ENCODE results near the gene CRY2.

CRY2 gene

GRCh38 chr11:45876401-45876800 is 29.1 kb downstream of the CRY2 start:
- Histone ChIP-seq H3K36me3 (ENCODE audit: control insufficient read depth in 4 of 4, insufficient read depth in 4 of 4, low read length in 3 of 4) (peaks cover 5 to 67% (median 49%) of the 10 kb centered on the region in 4 experiments), H3K4me3 (ENCODE audit: control insufficient read depth in 1 of 7, extremely low read depth in 1 of 7, insufficient read depth in 4 of 7, low read depth in 2 of 7, low read length in 6 of 7) (no peak overlapping the region), H3K9me3 (ENCODE audit: control extremely low read depth in 1 of 5, control insufficient read depth in 4 of 5, insufficient read depth in 2 of 5, low read depth in 1 of 5, low read length in 4 of 5) (no peaks in the 10 kb centered on the region), H3K4me1 (ENCODE audit: control extremely low read depth in 1 of 4, control insufficient read depth in 4 of 4, insufficient read depth in 4 of 4, low read length in 3 of 4) (peaks cover 0 to 9% (median 3%) of the 10 kb centered on the region in 4 experiments), H3K27me3 (replicated peaks in 2 of 5; ENCODE audit: control insufficient read depth in 4 of 5, insufficient read depth in 5 of 5, low read length in 4 of 5) (no peaks in the 10 kb centered on the region), H3K27ac (ENCODE audit: insufficient read depth in 1 of 2, low read depth in 1 of 2, low read length in 2 of 2, poor library complexity in 1 of 2, severe bottlenecking in 2 of 2) (no peak overlapping the region)
- 96% methylated on average over 5 of the region's 6 CpGs for WGBS (ENCODE audit: insufficient coverage)
- ChIA-PET CTCF (interaction anchor here (1.0 kb wide), 1 partner anchor 8 kb away, joined by 3 read pairs; no protein-coding TSS in a partner anchor), POLR2A (no interaction called here)
- no peak for DNase-seq

GRCh38 chr11:45877221-45877620 is 29.9 kb downstream of the CRY2 start:
- Histone ChIP-seq H3K27me3 (replicated peaks in 2 of 5; ENCODE audit: control insufficient read depth in 4 of 5, insufficient read depth in 5 of 5, low read length in 4 of 5) (no peaks in the 10 kb centered on the region), H3K36me3 (ENCODE audit: control insufficient read depth in 4 of 4, insufficient read depth in 4 of 4, low read length in 3 of 4) (peaks cover 11 to 69% (median 48%) of the 10 kb centered on the region in 4 experiments), H3K4me3 (ENCODE audit: control insufficient read depth in 1 of 7, extremely low read depth in 1 of 7, insufficient read depth in 4 of 7, low read depth in 2 of 7, low read length in 6 of 7) (no peak overlapping the region), H3K27ac (ENCODE audit: insufficient read depth in 1 of 2, low read depth in 1 of 2, low read length in 2 of 2, poor library complexity in 1 of 2, severe bottlenecking in 2 of 2) (no peak overlapping the region), H3K4me1 (ENCODE audit: control extremely low read depth in 1 of 4, control insufficient read depth in 4 of 4, insufficient read depth in 4 of 4, low read length in 3 of 4) (peaks cover 0 to under 1% (median 0%) of the 10 kb centered on the region in 4 experiments), H3K9me3 (ENCODE audit: control extremely low read depth in 1 of 5, control insufficient read depth in 4 of 5, insufficient read depth in 2 of 5, low read depth in 1 of 5, low read length in 4 of 5) (no peaks in the 10 kb centered on the region)
- DNase-seq, result no peak
- CTCF ChIA-PET, result interaction anchor here (0.7 kb wide), 1 partner anchor 18 kb away, joined by 4 read pairs; no protein-coding TSS in a partner anchor
- POLR2A ChIA-PET, result no interaction called here
- WGBS (ENCODE audit: insufficient coverage), result 96% methylated on average over 5 of the region's 8 CpGs

- no peaks in the 10 kb centered on the region for H3K9me3 ChIP-seq (ENCODE audit: control extremely low read depth in 1 of 5, control insufficient read depth in 4 of 5, insufficient read depth in 2 of 5, low read depth in 1 of 5, low read length in 4 of 5)
- 100% methylated on average over 3 of the region's 3 CpGs for WGBS (ENCODE audit: insufficient coverage)
- POLR2A ChIA-PET, result no interaction called here
Measured at GRCh38 chr11:45877845-45878244, 30.6 kb downstream of the CRY2 start.

GRCh38 chr11:45879803-45880686 is 32.8 kb downstream of the CRY2 start:
- Histone ChIP-seq H3K27me3 (replicated peaks in 2 of 5; ENCODE audit: control insufficient read depth in 4 of 5, insufficient read depth in 5 of 5, low read length in 4 of 5) (peaks cover 0 to 9% (median 0%) of the 10 kb centered on the region in 5 experiments), H3K36me3 (ENCODE audit: control insufficient read depth in 4 of 4, insufficient read depth in 4 of 4, low read length in 3 of 4) (peaks cover 11 to 63% (median 37%) of the 10 kb centered on the region in 4 experiments), H3K4me1 (ENCODE audit: control extremely low read depth in 1 of 4, control insufficient read depth in 4 of 4, insufficient read depth in 4 of 4, low read length in 3 of 4) (peaks cover under 1 to 3% (median 2%) of the 10 kb centered on the region in 4 experiments), H3K9me3 (ENCODE audit: control extremely low read depth in 1 of 5, control insufficient read depth in 4 of 5, insufficient read depth in 2 of 5, low read depth in 1 of 5, low read length in 4 of 5) (no peaks in the 10 kb centered on the region), H3K27ac (ENCODE audit: insufficient read depth in 1 of 2, low read depth in 1 of 2, low read length in 2 of 2, poor library complexity in 1 of 2, severe bottlenecking in 2 of 2) (no peak overlapping the region), H3K4me3 (ENCODE audit: control insufficient read depth in 1 of 7, extremely low read depth in 1 of 7, insufficient read depth in 4 of 7, low read depth in 2 of 7, low read length in 6 of 7) (no peak overlapping the region)
- CTCF ChIA-PET, result interaction anchor here (0.7 to 2.0 kb wide), 2 partner anchors 8 to 79 kb away, joined by 3 to 11 read pairs; no protein-coding TSS in a partner anchor
- DNase-seq, result no peak
- 97% methylated on average over 7 of the region's 7 CpGs for WGBS (ENCODE audit: insufficient coverage)
- POLR2A ChIA-PET, result no interaction called here

More at GRCh38 chr11:45877845-45878244, 30.6 kb downstream of the CRY2 start:
- Histone ChIP-seq H3K36me3 (ENCODE audit: control insufficient read depth in 4 of 4, insufficient read depth in 4 of 4, low read length in 3 of 4) (peaks cover 11 to 71% (median 47%) of the 10 kb centered on the region in 4 experiments), H3K27ac (ENCODE audit: insufficient read depth in 1 of 2, low read depth in 1 of 2, low read length in 2 of 2, poor library complexity in 1 of 2, severe bottlenecking in 2 of 2) (no peak overlapping the region), H3K27me3 (replicated peaks in 2 of 5; ENCODE audit: control insufficient read depth in 4 of 5, insufficient read depth in 5 of 5, low read length in 4 of 5) (no peaks in the 10 kb centered on the region), H3K4me3 (ENCODE audit: control insufficient read depth in 1 of 7, extremely low read depth in 1 of 7, insufficient read depth in 4 of 7, low read depth in 2 of 7, low read length in 6 of 7) (no peak overlapping the region), H3K4me1 (ENCODE audit: control extremely low read depth in 1 of 4, control insufficient read depth in 4 of 4, insufficient read depth in 4 of 4, low read length in 3 of 4) (no peaks in the 10 kb centered on the region)
- CTCF ChIA-PET, result no interaction called here
- DNase-seq, result no peak

GRCh38 chr11:45880772-45881570 is 33.7 kb downstream of the CRY2 start:
- H3K36me3 ChIP-seq (ENCODE audit: control insufficient read depth in 4 of 4, insufficient read depth in 4 of 4, low read length in 3 of 4), result peaks cover 11 to 55% (median 31%) of the 10 kb centered on the region in 4 experiments
- WGBS (ENCODE audit: insufficient coverage), result 93% methylated on average over 14 of the region's 15 CpGs
- no peak overlapping the region for H3K4me3 ChIP-seq (ENCODE audit: control insufficient read depth in 1 of 7, extremely low read depth in 1 of 7, insufficient read depth in 4 of 7, low read depth in 2 of 7, low read length in 6 of 7)
- ChIA-PET POLR2A (no interaction called here), CTCF (interaction anchor here (1.2 to 2.0 kb wide), 3 partner anchors 9 to 84 kb away, joined by 3 to 11 read pairs (median 4); partner anchors contain the start of gene CRY2)
- H3K27me3 ChIP-seq (replicated peaks in 2 of 5; ENCODE audit: control insufficient read depth in 4 of 5, insufficient read depth in 5 of 5, low read length in 4 of 5), result peaks cover 0 to 16% (median 1%) of the 10 kb centered on the region in 5 experiments
- no peaks in the 10 kb centered on the region for H3K9me3 ChIP-seq (ENCODE audit: control extremely low read depth in 1 of 5, control insufficient read depth in 4 of 5, insufficient read depth in 2 of 5, low read depth in 1 of 5, low read length in 4 of 5)
- H3K4me1 ChIP-seq (ENCODE audit: control extremely low read depth in 1 of 4, control insufficient read depth in 4 of 4, insufficient read depth in 4 of 4, low read length in 3 of 4), result peaks cover 3 to 11% (median 7%) of the 10 kb centered on the region in 4 experiments
- no peak overlapping the region for H3K27ac ChIP-seq (ENCODE audit: insufficient read depth in 1 of 2, low read depth in 1 of 2, low read length in 2 of 2, poor library complexity in 1 of 2, severe bottlenecking in 2 of 2)
- DNase-seq, result no peak

- no peaks in the 10 kb centered on the region for H3K9me3 ChIP-seq (ENCODE audit: control extremely low read depth in 1 of 5, control insufficient read depth in 4 of 5, insufficient read depth in 2 of 5, low read depth in 1 of 5, low read length in 4 of 5)
- 92% methylated on average over 4 of the region's 6 CpGs for WGBS (ENCODE audit: insufficient coverage)
- peaks cover 11 to 47% (median 26%) of the 10 kb centered on the region in 4 experiments for H3K36me3 ChIP-seq (ENCODE audit: control insufficient read depth in 4 of 4, insufficient read depth in 4 of 4, low read length in 3 of 4)
- H3K27ac ChIP-seq (ENCODE audit: insufficient read depth in 1 of 2, low read depth in 1 of 2, low read length in 2 of 2, poor library complexity in 1 of 2, severe bottlenecking in 2 of 2), result no peak overlapping the region
- ChIA-PET CTCF (interaction anchor here (0.6 to 2.0 kb wide), 4 partner anchors 10 to 83 kb away, joined by 3 to 11 read pairs (median 4); partner anchors contain the start of gene CRY2), POLR2A (no interaction called here)
- no peak overlapping the region for H3K4me3 ChIP-seq (ENCODE audit: control insufficient read depth in 1 of 7, extremely low read depth in 1 of 7, insufficient read depth in 4 of 7, low read depth in 2 of 7, low read length in 6 of 7)
- H3K4me1 ChIP-seq (ENCODE audit: control extremely low read depth in 1 of 4, control insufficient read depth in 4 of 4, insufficient read depth in 4 of 4, low read length in 3 of 4), result peaks cover 3 to 13% (median 9%) of the 10 kb centered on the region in 4 experiments
- DNase-seq, result no peak
- H3K27me3 ChIP-seq (replicated peaks in 2 of 5; ENCODE audit: control insufficient read depth in 4 of 5, insufficient read depth in 5 of 5, low read length in 4 of 5), result peaks cover 0 to 25% (median 4%) of the 10 kb centered on the region in 5 experiments
Measured at GRCh38 chr11:45881708-45882368, 34.6 kb downstream of the CRY2 start.

All from common myeloid progenitor, CD34-positive (primary cell).